K562 (cell line): Measurements from ENCODE around the gene IGF1R. TPM values are rescaled to one million over a fixed set of nuclear protein-coding genes. Genes with fewer than 3 reads are reported as not detected.

Source experiments
- ATAC-seq: fragments of 200-7000 bp; cut with Tn5 transposase; 3 replicates; pipeline ENCODE4 v1.9.1; 2020; ENCODE audit warnings: moderate library complexity
- BruUV-seq: library from RNA; stranded (reverse); fragments of 400-500 nt; replicated peaks from 2 replicates; lab custom pipeline; 2021; lab: Mats Ljungman, UMichigan
- CTCF ChIA-PET: fragments of 300-600 bp; formaldehyde crosslinking; extraction: SDS; loops from one replicate; lab custom pipeline; 2021; ENCODE audit warnings: low intra/inter-chr PET ratio; lab: Yijun Ruan, JAX
- POLR2A ChIA-PET: fragments of 300-600, 350-650 bp; sonication (Branson Sonifier 250); formaldehyde crosslinking; extraction: SDS; loops from one replicate; lab custom pipeline; 2021; ENCODE audit warnings: antibody characterized with exemption, inconsistent platforms; lab: Yijun Ruan, JAX
- DNase-seq, 4 experiments: peaks; one replicate each; pipeline versions ENCODE4 v3.0.0 to v3.0.0-alpha.2; 2011 to 2018; ENCODE audit warnings: low spot score in 3 of 4, mixed read lengths in 3 of 4; ENCODE audit errors: extremely low read depth in 1 of 4
- FAIRE-seq: peaks from 2 replicates; lab custom pipeline; 2011; peaks lifted over from hg19 to GRCh38; lab: Jason Lieb, UNC
- H2AFZ ChIP-seq: 2 replicates; pipeline ENCODE4 v1.6.0; 2011; ENCODE audit warnings: low read depth, low read length, control low read depth, inconsistent platforms
- H3K27ac ChIP-seq: fragments of 200-600 bp; 3 replicates; pipeline ENCODE4 v1.8.0; 2011; ENCODE audit warnings: low read depth, mild to moderate bottlenecking, control low read depth, inconsistent platforms, low read length, moderate library complexity, mixed read lengths; ENCODE audit errors: extremely low read depth
- H3K27me3 ChIP-seq, 2 experiments: fragments of 300-600 bp in 1 of 2; 2 replicates in 1 of 2; 3 replicates in 1 of 2; pipeline versions ENCODE4 v1.6.0 to v1.8.0; 2011; ENCODE audit warnings: inconsistent platforms in 2 of 2, low read length in 2 of 2, mild to moderate bottlenecking in 1 of 2, mixed read lengths in 1 of 2, moderate library complexity in 1 of 2; ENCODE audit not compliant: control insufficient read depth in 2 of 2, insufficient read depth in 2 of 2
- H3K36me3 ChIP-seq: fragments of 300-600 bp; 3 replicates; pipeline ENCODE4 v1.8.0; 2011; ENCODE audit warnings: mild to moderate bottlenecking, low read length, inconsistent platforms; ENCODE audit not compliant: control insufficient read depth, insufficient read depth
- H3K4me1 ChIP-seq, 2 experiments: fragments of 200-600 bp in 1 of 2; replicated peaks in 1 of 2; 2 replicates in 1 of 2; 3 replicates in 1 of 2; pipeline versions ENCODE4 v1.5.1 to v1.8.0; 2011; ENCODE audit warnings: inconsistent platforms in 2 of 2, low read length in 2 of 2, mild to moderate bottlenecking in 1 of 2, mixed read lengths in 1 of 2, moderate library complexity in 1 of 2; ENCODE audit not compliant: control insufficient read depth in 2 of 2, insufficient read depth in 2 of 2
- H3K4me2 ChIP-seq: 2 replicates; pipeline ENCODE4 v1.6.1; 2011; ENCODE audit warnings: low read length, control low read depth, inconsistent platforms, mixed read lengths; ENCODE audit not compliant: insufficient read depth
- H3K4me3 ChIP-seq: fragments of 200-600 bp; sonication (generic), shearing (Covaris generic); 2 replicates; pipeline ENCODE4 v1.5.1; 2016; ENCODE audit warnings: control low read depth, inconsistent platforms
- H3K79me2 ChIP-seq: fragments of 200-600 bp; 3 replicates; pipeline ENCODE4 v1.8.0; 2011; ENCODE audit warnings: low read length, inconsistent platforms; ENCODE audit not compliant: control insufficient read depth, insufficient read depth
- H3K9ac ChIP-seq, 2 experiments: 2 replicates each; pipeline versions ENCODE4 v1.6.0 to v1.6.1; 2011; ENCODE audit warnings: low read depth in 2 of 2, low read length in 2 of 2, control low read depth in 1 of 2, inconsistent platforms in 1 of 2, mild to moderate bottlenecking in 1 of 2, mixed read lengths in 1 of 2; ENCODE audit not compliant: insufficient read depth in 1 of 2
- H3K9me1 ChIP-seq: one replicate; pipeline ENCODE4 v1.6.0; 2011; ENCODE audit warnings: inconsistent platforms, mild to moderate bottlenecking, low read length, moderate library complexity; ENCODE audit not compliant: control insufficient read depth, insufficient read depth
- H3K9me3 ChIP-seq: replicated peaks from 2 replicates; pipeline ENCODE4 v1.5.1; 2011; ENCODE audit warnings: low read depth, low read length, inconsistent platforms; ENCODE audit not compliant: control insufficient read depth, insufficient read depth
- H4K20me1 ChIP-seq: replicated peaks from 2 replicates; pipeline ENCODE4 v1.6.1; 2011; ENCODE audit warnings: low read length, inconsistent platforms, mixed read lengths; ENCODE audit not compliant: control insufficient read depth, insufficient read depth
- BCL6 ChIP-seq: fragments of 250-450 bp; sonication (Bioruptor Pico); IDR thresholded peaks from 2 replicates; pipeline ENCODE4 v1.4.0; 2020
- BHLHE40 ChIP-seq: IDR thresholded peaks from 2 replicates; pipeline ENCODE4 v1.6.1; 2011; ENCODE audit warnings: low read length, improper control_type of control experiment
- FOXJ2 ChIP-seq: fragments of 200-800 bp; sonication (Bioruptor generic); IDR thresholded peaks from 2 replicates; pipeline ENCODE4 v1.6.1; 2016; ENCODE audit warnings: missing genetic modification characterization, missing compliant biosample characterization
- HNRNPH1 ChIP-seq: fragments of 200-400 bp; formaldehyde crosslinking; optimal IDR thresholded peaks from 2 replicates; pipeline ENCODE3; 2017; ENCODE audit warnings: low read depth, mild to moderate bottlenecking, low read length, moderate library complexity
- KDM4B ChIP-seq, 2 experiments: fragments of 450-650 bp in 1 of 2; sonication (generic) in 1 of 2; IDR thresholded peaks; 2 replicates each; pipeline ENCODE4 v1.6.1; 2016 to 2017; ENCODE audit warnings: borderline replicate concordance in 2 of 2, antibody characterized with exemption in 1 of 2, low read depth in 1 of 2, mild to moderate bottlenecking in 1 of 2
- MYNN ChIP-seq, 2 experiments: sonication (generic); formaldehyde crosslinking in 1 of 2; IDR thresholded peaks; 2 replicates each; pipeline versions ENCODE4 v1.5.0 to v1.6.1; 2016 to 2020; ENCODE audit warnings: antibody characterized with exemption in 1 of 2, missing genetic modification reagents in 1 of 2
- SOX6 ChIP-seq: fragments of 450-650 bp; IDR thresholded peaks from 2 replicates; pipeline ENCODE4 v1.6.1; 2014; ENCODE audit warnings: mild to moderate bottlenecking
- XRCC3 ChIP-seq: fragments of 450-650 bp; IDR thresholded peaks from 2 replicates; pipeline ENCODE4 v1.6.1; 2017; ENCODE audit warnings: mild to moderate bottlenecking, moderate library complexity
- ZNF41 ChIP-seq: fragments of 250-450 bp; sonication (Bioruptor Pico); conservative IDR thresholded peaks from 2 replicates; pipeline ENCODE4 v1.4.0; 2020; ENCODE audit warnings: mild to moderate bottlenecking
- ZNF780A ChIP-seq: fragments of 250-450 bp; sonication (Bioruptor Pico); IDR thresholded peaks from 2 replicates; pipeline ENCODE4 v1.5.0; 2021; ENCODE audit warnings: mild to moderate bottlenecking
- WGBS: fragments of 100-300 bp; shearing (Covaris generic); methylation state at CpG from one replicate; pipeline ENCODE4 v1.1.6; 2016; ENCODE audit warnings: low coverage, mixed read lengths; ENCODE audit not compliant: insufficient coverage; ENCODE audit errors: missing lambda C conversion rate; 5-methylcytosine and 5-hydroxymethylcytosine counted together
- in situ Hi-C: fragments of 300-500 bp; cut with MboI; formaldehyde crosslinking; loops from 4 replicates; pipeline ENCODE4 v1.15.0; 2018; ENCODE audit warnings: inconsistent platforms, mixed read lengths
- intact Hi-C: fragments of 100-400 bp; cut with micrococcal nuclease; formaldehyde crosslinking; loops from 2 replicates; pipeline ENCODE4 v1.14.2; 2022
- polyA plus RNA-seq, 8 experiments: library from polyadenylated mRNA; depleted of rRNA in 4 of 8; stranded (reverse) in 5 of 8; unstranded in 3 of 8; fragments of >200 nt; fragmentation: Nextera tagmentation in 2 of 8; fragmentation: Illumina TruSeq in 1 of 8; extraction: Ambion mirVana in 2 of 8; extraction: Trizol in 1 of 8; gene quantifications; 2 replicates each; pipeline versions ENCODE4 v1.2.1 to v1.2.3, GENCODE V29; 2011 to 2014; ENCODE audit warnings: inconsistent platforms in 1 of 8, missing spikeins in 1 of 8
- total RNA-seq, 7 experiments: library from RNA; depleted of rRNA in 6 of 7; stranded (reverse); fragments of >200 nt in 6 of 7; fragmentation: Illumina TruSeq in 2 of 7; extraction: Trizol in 2 of 7; gene quantifications; 2 replicates each; pipeline versions ENCODE4 v1.2.1 to v1.2.3, GENCODE V29; 2011 to 2021; ENCODE audit warnings: low replicate concordance in 1 of 7
- TF ChIP-seq, protein P1 (sequence below), 2 experiments: IDR thresholded peaks; 2 replicates each; pipeline ENCODE4 v1.6.1; 2012; ENCODE audit warnings: improper control_type of control experiment in 2 of 2, low read depth in 2 of 2, low read length in 2 of 2, borderline replicate concordance in 1 of 2
- TF ChIP-seq, protein P2 (sequence below), 2 experiments: fragments of 200-800 bp in 1 of 2; sonication (Bioruptor generic) in 1 of 2; sonication (generic) in 1 of 2; formaldehyde crosslinking in 1 of 2; IDR thresholded peaks in 1 of 2; conservative IDR thresholded peaks in 1 of 2; 2 replicates each; pipeline versions ENCODE4 v1.5.0 to v1.6.1; 2016 to 2020; ENCODE audit warnings: missing compliant biosample characterization in 1 of 2, missing genetic modification characterization in 1 of 2, missing genetic modification reagents in 1 of 2
- TF ChIP-seq, protein P3 (sequence below): conservative IDR thresholded peaks from 2 replicates; pipeline ENCODE4 v1.6.1; 2011; ENCODE audit warnings: low read depth, mild to moderate bottlenecking, low read length; ENCODE audit not compliant: control insufficient read depth
- TF ChIP-seq, protein P4 (sequence below): fragments of 250-450 bp; sonication (Bioruptor Pico); IDR thresholded peaks from 2 replicates; pipeline ENCODE4 v1.5.0; 2021; ENCODE audit warnings: mild to moderate bottlenecking, moderate library complexity

IGF1R gene
- total and polyA plus RNA-seq, 9 of the 15 experiments (the other 6 are each of a cell fraction or from before 2014, with no cell fraction given): 0.35 to 8.0 (median 1.6) TPM

DNA sequence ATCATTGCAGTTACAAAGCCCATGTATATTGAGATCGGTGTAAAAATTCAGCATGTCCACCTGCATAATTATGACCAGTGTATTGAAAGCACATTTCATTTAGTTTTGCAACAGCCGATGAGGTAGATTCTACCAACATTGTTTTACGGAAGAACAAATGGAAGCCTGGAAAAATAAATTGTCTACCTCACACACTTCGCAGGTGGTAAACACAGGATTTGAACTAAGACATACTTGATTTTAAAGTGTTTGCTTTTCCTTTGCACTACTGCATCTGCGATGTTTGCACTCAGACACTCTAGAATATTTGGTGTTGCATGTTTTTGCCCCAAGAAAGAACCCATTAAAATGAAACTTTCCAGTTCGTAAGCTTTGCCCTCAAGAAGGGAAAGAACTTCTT is 210.8 kb downstream of the IGF1R start:
- H3K9ac ChIP-seq: no peak overlapping the region
- no peaks in the 10 kb centered on the region for H3K9me3 ChIP-seq
- no peaks in the 10 kb centered on the region for H3K9me1 ChIP-seq
- no peaks in the 10 kb centered on the region for H3K79me2 ChIP-seq
- BruUV-seq: no TSS peak
- H3K4me3 ChIP-seq: no peak overlapping the region
- ChIA-PET POLR2A (interaction anchor here (1.1 kb wide), 1 partner anchor 23 kb away, joined by 3 read pairs; no protein-coding TSS in a partner anchor), CTCF (no interaction called here)
- H3K4me1 ChIP-seq: no peaks in the 10 kb centered on the region
- FAIRE-seq: no peak
- peaks cover 26% of the 10 kb centered on the region for H4K20me1 ChIP-seq
- no peaks in the 10 kb centered on the region for H3K36me3 ChIP-seq
- intact Hi-C loops (no loop called here), in situ Hi-C loops (no loop called here)
- H2AFZ ChIP-seq: no peak overlapping the region
- peaks cover 31 to 33% of the 10 kb centered on the region in 2 experiments for H3K27me3 ChIP-seq
- 13% methylated on average over 6 of the region's 6 CpGs for WGBS
- DNase-seq: no peak
- no peak for ATAC-seq
- H3K4me2 ChIP-seq: no peak overlapping the region
- H3K27ac ChIP-seq: no peak overlapping the region
- TF ChIP-seq XRCC3 (no peak), BCL6 (CRISPR knock-in tag) (no peak), SOX6 (no peak), FOXJ2 (no peak), ZNF41 (CRISPR knock-in tag) (no peak), HNRNPH1 (no peak), MYNN (IDR thresholded peaks at IDR 0.05) (no peak), MYNN (CRISPR knock-in tag; IDR thresholded peaks at IDR 0.05) (no peak), KDM4B (IDR thresholded peaks at IDR 0.05; ENCODE audit: borderline replicate concordance in 2 of 2, low read depth in 1 of 2) (no peak), ZNF780A (CRISPR knock-in tag) (no peak), BHLHE40 (no peak)
- TF ChIP-seq, protein P1, sequence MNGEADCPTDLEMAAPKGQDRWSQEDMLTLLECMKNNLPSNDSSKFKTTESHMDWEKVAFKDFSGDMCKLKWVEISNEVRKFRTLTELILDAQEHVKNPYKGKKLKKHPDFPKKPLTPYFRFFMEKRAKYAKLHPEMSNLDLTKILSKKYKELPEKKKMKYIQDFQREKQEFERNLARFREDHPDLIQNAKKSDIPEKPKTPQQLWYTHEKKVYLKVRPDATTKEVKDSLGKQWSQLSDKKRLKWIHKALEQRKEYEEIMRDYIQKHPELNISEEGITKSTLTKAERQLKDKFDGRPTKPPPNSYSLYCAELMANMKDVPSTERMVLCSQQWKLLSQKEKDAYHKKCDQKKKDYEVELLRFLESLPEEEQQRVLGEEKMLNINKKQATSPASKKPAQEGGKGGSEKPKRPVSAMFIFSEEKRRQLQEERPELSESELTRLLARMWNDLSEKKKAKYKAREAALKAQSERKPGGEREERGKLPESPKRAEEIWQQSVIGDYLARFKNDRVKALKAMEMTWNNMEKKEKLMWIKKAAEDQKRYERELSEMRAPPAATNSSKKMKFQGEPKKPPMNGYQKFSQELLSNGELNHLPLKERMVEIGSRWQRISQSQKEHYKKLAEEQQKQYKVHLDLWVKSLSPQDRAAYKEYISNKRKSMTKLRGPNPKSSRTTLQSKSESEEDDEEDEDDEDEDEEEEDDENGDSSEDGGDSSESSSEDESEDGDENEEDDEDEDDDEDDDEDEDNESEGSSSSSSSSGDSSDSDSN (IDR thresholded peaks at IDR 0.05; ENCODE audit: borderline replicate concordance in 1 of 2, low read depth in 2 of 2, low read length in 2 of 2): no peak
- TF ChIP-seq, protein P2, sequence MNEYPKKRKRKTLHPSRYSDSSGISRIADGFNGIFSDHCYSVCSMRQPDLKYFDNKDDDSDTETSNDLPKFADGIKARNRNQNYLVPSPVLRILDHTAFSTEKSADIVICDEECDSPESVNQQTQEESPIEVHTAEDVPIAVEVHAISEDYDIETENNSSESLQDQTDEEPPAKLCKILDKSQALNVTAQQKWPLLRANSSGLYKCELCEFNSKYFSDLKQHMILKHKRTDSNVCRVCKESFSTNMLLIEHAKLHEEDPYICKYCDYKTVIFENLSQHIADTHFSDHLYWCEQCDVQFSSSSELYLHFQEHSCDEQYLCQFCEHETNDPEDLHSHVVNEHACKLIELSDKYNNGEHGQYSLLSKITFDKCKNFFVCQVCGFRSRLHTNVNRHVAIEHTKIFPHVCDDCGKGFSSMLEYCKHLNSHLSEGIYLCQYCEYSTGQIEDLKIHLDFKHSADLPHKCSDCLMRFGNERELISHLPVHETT (CRISPR knock-in tag; conservative IDR thresholded peaks at IDR 0.05 in 1 of 2, IDR thresholded peaks at IDR 0.05 in 1 of 2): no peak
- TF ChIP-seq, protein P3, sequence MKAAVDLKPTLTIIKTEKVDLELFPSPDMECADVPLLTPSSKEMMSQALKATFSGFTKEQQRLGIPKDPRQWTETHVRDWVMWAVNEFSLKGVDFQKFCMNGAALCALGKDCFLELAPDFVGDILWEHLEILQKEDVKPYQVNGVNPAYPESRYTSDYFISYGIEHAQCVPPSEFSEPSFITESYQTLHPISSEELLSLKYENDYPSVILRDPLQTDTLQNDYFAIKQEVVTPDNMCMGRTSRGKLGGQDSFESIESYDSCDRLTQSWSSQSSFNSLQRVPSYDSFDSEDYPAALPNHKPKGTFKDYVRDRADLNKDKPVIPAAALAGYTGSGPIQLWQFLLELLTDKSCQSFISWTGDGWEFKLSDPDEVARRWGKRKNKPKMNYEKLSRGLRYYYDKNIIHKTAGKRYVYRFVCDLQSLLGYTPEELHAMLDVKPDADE: no peak
- TF ChIP-seq, protein P4, sequence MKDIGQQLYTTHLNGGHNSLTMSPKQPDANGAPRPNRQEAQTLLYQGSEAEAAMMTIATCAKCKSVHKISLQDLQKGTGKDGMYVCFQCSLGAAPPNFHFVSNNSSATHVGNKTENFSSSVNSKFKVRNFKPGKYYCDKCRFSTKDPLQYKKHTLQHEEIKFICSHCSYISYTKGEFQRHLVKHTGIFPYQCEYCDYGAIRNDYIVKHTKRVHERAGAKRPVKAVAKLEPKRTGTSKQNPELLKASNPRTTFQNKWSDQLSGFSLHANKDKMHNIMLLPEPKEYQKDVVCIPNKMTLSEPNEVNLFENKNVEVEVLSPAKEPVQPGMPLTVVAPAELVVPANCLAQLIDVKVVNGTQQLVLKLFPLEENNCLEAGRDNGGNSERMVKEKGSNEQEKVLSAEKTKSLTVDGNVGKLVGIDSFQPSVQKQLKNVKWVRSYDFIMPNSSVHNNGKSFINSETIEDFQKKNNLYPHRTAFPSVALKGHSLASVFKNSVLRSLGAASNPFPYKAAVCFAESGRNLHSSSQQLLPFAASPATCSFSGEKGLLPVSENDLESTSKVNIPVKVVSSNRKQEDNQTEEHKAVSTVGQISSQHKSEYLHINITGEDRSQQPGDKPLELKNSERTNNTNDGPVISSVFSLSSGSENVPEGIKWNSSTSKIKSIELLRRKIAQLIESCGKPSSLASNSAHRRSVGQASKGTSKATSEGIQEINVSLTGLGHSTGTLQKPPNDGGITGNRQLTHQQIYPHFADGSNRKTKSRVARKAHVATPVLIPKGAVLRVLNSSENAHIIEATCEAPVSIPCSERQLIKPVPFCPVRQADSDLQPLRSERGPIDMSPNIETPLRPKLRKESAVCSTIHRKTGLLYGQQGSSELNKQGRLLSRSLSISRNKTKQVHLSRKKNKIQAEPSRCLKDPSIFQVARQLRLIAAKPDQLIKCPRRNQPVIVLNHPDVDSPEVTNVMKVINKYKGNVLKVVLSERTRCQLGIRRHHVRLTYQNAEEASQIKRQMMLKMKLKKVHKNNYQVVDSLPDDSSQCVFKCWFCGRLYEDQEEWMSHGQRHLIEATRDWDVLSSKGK: no peak
